Neural cell (in vitro differentiated cells): ENCODE measurements around the gene ANKRD13B. TPM values are rescaled to one million over a fixed set of nuclear protein-coding genes. Genes with fewer than 3 reads are reported as not detected.

Experiments
- H2AFZ ChIP-seq: fragments of 200-600, 300-800 bp; sonication (generic), shearing (Covaris generic); 2 replicates; pipeline ENCODE4 v1.6.0; 2014; ENCODE audit warnings: low read depth, mild to moderate bottlenecking, antibody characterized with exemption, low read length, moderate library complexity
- H3F3A ChIP-seq: fragments of 200-600 bp; shearing (Covaris generic); 2 replicates; pipeline ENCODE4 v1.6.1; 2016; ENCODE audit warnings: mild to moderate bottlenecking, moderate library complexity, mixed read lengths, antibody characterized with exemption, low read length; ENCODE audit not compliant: insufficient read depth, poor library complexity, severe bottlenecking
- H3K27ac ChIP-seq: fragments of 200-600, 300-800 bp; sonication (generic), shearing (Covaris generic); 2 replicates; pipeline ENCODE4 v1.5.1; 2014; ENCODE audit warnings: mild to moderate bottlenecking, low read length, moderate library complexity
- H3K27me3 ChIP-seq: fragments of 300-800, 200-600 bp; sonication (generic), shearing (Covaris generic); 2 replicates; pipeline ENCODE4 v1.6.0; 2014; ENCODE audit warnings: mild to moderate bottlenecking, low read depth, low read length, moderate library complexity; ENCODE audit not compliant: insufficient read depth
- H3K36me3 ChIP-seq: fragments of 300-800, 200-600 bp; sonication (generic), shearing (Covaris generic); 2 replicates; pipeline ENCODE4 v1.5.1; 2014; ENCODE audit warnings: mild to moderate bottlenecking, antibody characterized with exemption, low read length, moderate library complexity; ENCODE audit not compliant: insufficient read depth
- H3K4me2 ChIP-seq: fragments of 300-800, 200-600 bp; sonication (generic), shearing (Covaris generic); 2 replicates; pipeline ENCODE4 v1.6.0; 2014; ENCODE audit warnings: mild to moderate bottlenecking, low read length
- H3K4me3 ChIP-seq: fragments of 300-800, 200-600 bp; sonication (generic), shearing (Covaris generic); 2 replicates; pipeline ENCODE4 v1.5.1; 2014; ENCODE audit warnings: mild to moderate bottlenecking, low read length, moderate library complexity
- H3K79me2 ChIP-seq: fragments of 200-600 bp; shearing (Covaris generic); replicated peaks from 2 replicates; pipeline ENCODE4 v1.6.0; 2014; ENCODE audit warnings: mild to moderate bottlenecking, low read length, moderate library complexity; ENCODE audit not compliant: insufficient read depth
- H3K9ac ChIP-seq: fragments of 300-800, 200-600 bp; sonication (generic), shearing (Covaris generic); 2 replicates; pipeline ENCODE4 v1.6.1; 2016; ENCODE audit warnings: mild to moderate bottlenecking, low read length, mixed read lengths
- H3K9me2 ChIP-seq: fragments of 200-600 bp; shearing (Covaris generic); 2 replicates; pipeline ENCODE4 v1.6.1; 2016; ENCODE audit warnings: mild to moderate bottlenecking, low read length, mixed read lengths; ENCODE audit not compliant: insufficient read depth
- H3K9me3 ChIP-seq: fragments of 200-600, 300-800 bp; sonication (generic), shearing (Covaris generic); 2 replicates; pipeline ENCODE4 v1.6.1; 2016; ENCODE audit warnings: mild to moderate bottlenecking, mixed run types, low read length, moderate library complexity, mixed read lengths
- H4K20me1 ChIP-seq: fragments of 200-600 bp; shearing (Covaris generic); 2 replicates; pipeline ENCODE4 v1.6.1; 2016; ENCODE audit warnings: mild to moderate bottlenecking, mixed run types; ENCODE audit not compliant: insufficient read depth
- EP300 ChIP-seq: fragments of 450-650 bp; conservative IDR thresholded peaks from 2 replicates; pipeline ENCODE4 v1.6.1; 2014; ENCODE audit warnings: antibody characterized with exemption, mild to moderate bottlenecking, moderate library complexity; ENCODE audit not compliant: poor library complexity, severe bottlenecking
- EZH2 ChIP-seq: fragments of 200-600, 300-800 bp; shearing (Covaris generic), sonication (generic); IDR thresholded peaks from 2 replicates; pipeline ENCODE4 v1.6.1; 2014; ENCODE audit warnings: antibody characterized with exemption, low read length, borderline replicate concordance, mild to moderate bottlenecking; ENCODE audit not compliant: insufficient read depth, poor library complexity, severe bottlenecking
- MXI1 ChIP-seq: fragments of 450-650 bp; conservative IDR thresholded peaks from 2 replicates; pipeline ENCODE4 v1.6.1; 2014; ENCODE audit warnings: antibody characterized with exemption, mild to moderate bottlenecking; ENCODE audit not compliant: poor library complexity, severe bottlenecking
- POLR2AphosphoS5 ChIP-seq: IDR thresholded peaks from 2 replicates; pipeline ENCODE4 v1.6.1; 2012
- RAD21 ChIP-seq: fragments of 450-650 bp; conservative IDR thresholded peaks from 2 replicates; pipeline ENCODE4 v1.6.1; 2014; ENCODE audit warnings: antibody characterized with exemption, mild to moderate bottlenecking, moderate library complexity
- SMC3 ChIP-seq: fragments of 450-650 bp; conservative IDR thresholded peaks from 2 replicates; pipeline ENCODE4 v1.6.1; 2014; ENCODE audit warnings: antibody characterized with exemption, mild to moderate bottlenecking, moderate library complexity; ENCODE audit not compliant: poor library complexity
- TAF1 ChIP-seq: IDR thresholded peaks from 2 replicates; pipeline ENCODE4 v1.6.1; 2012; ENCODE audit warnings: low read depth
- polyA plus RNA-seq: library from polyadenylated mRNA; depleted of rRNA; stranded (reverse); fragments of >200 nt; gene quantifications from 2 replicates; pipeline ENCODE4 v1.2.3, GENCODE V29; 2014
- TF ChIP-seq, protein P1 (sequence below): fragments of 450-650 bp; IDR thresholded peaks from 2 replicates; pipeline ENCODE4 v1.5.1; 2014; ENCODE audit warnings: antibody characterized with exemption, mild to moderate bottlenecking, moderate library complexity; ENCODE audit not compliant: poor library complexity, severe bottlenecking
- TF ChIP-seq, protein P2 (sequence below): IDR thresholded peaks from 2 replicates; pipeline ENCODE4 v1.6.1; 2012; ENCODE audit warnings: borderline replicate concordance

ANKRD13B gene
- polyA plus RNA-seq, 1 donor from 2014 or later = 35.0 TPM

DNA sequence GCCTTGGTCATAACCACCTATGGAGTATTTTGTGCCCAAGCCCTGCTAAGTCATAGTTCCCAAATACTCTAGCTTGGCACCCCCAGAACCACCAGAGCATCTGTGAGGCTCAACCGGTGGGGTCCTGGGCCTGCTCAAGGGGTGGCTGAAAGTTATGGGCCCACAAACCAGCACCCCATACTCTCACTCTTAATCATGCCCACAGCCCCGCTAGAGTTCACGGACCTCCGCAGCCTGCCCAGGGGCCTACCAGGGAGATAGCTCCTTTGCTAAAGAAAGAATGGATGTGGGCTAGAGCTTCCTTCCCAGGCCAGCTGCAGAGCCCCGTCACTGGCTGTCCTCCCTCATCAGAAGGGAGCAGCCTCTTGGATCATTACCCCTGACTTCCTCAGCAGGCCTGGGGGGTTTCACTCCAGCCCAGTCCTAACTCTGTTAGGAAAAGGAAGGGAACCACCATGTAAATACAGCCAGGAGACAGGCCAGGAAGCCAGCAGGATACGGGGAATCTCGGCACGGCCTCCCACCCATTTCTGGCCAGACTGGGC is 4.8 kb upstream of the ANKRD13B start:
- peak overlapping the region; percentile 53 for H3K27ac ChIP-seq
- H3K9me2 ChIP-seq = no peaks in the 10 kb centered on the region
- peaks cover 31% of the 10 kb centered on the region for H3K79me2 ChIP-seq
- no peaks in the 10 kb centered on the region for H3K9me3 ChIP-seq
- H3K4me3 ChIP-seq = peak overlapping the region; percentile 97
- H3K27me3 ChIP-seq = no peaks in the 10 kb centered on the region
- peak overlapping the region; percentile 85 for H3K9ac ChIP-seq
- H3K36me3 ChIP-seq = no peaks in the 10 kb centered on the region
- H3K4me2 ChIP-seq = peak overlapping the region; percentile 58
- peaks cover 15% of the 10 kb centered on the region for H4K20me1 ChIP-seq
- peaks cover 2% of the 10 kb centered on the region for H3F3A ChIP-seq
- no peak overlapping the region for H2AFZ ChIP-seq
- TF ChIP-seq, protein P1, sequence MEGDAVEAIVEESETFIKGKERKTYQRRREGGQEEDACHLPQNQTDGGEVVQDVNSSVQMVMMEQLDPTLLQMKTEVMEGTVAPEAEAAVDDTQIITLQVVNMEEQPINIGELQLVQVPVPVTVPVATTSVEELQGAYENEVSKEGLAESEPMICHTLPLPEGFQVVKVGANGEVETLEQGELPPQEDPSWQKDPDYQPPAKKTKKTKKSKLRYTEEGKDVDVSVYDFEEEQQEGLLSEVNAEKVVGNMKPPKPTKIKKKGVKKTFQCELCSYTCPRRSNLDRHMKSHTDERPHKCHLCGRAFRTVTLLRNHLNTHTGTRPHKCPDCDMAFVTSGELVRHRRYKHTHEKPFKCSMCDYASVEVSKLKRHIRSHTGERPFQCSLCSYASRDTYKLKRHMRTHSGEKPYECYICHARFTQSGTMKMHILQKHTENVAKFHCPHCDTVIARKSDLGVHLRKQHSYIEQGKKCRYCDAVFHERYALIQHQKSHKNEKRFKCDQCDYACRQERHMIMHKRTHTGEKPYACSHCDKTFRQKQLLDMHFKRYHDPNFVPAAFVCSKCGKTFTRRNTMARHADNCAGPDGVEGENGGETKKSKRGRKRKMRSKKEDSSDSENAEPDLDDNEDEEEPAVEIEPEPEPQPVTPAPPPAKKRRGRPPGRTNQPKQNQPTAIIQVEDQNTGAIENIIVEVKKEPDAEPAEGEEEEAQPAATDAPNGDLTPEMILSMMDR = no peak
- TF ChIP-seq, protein P2, sequence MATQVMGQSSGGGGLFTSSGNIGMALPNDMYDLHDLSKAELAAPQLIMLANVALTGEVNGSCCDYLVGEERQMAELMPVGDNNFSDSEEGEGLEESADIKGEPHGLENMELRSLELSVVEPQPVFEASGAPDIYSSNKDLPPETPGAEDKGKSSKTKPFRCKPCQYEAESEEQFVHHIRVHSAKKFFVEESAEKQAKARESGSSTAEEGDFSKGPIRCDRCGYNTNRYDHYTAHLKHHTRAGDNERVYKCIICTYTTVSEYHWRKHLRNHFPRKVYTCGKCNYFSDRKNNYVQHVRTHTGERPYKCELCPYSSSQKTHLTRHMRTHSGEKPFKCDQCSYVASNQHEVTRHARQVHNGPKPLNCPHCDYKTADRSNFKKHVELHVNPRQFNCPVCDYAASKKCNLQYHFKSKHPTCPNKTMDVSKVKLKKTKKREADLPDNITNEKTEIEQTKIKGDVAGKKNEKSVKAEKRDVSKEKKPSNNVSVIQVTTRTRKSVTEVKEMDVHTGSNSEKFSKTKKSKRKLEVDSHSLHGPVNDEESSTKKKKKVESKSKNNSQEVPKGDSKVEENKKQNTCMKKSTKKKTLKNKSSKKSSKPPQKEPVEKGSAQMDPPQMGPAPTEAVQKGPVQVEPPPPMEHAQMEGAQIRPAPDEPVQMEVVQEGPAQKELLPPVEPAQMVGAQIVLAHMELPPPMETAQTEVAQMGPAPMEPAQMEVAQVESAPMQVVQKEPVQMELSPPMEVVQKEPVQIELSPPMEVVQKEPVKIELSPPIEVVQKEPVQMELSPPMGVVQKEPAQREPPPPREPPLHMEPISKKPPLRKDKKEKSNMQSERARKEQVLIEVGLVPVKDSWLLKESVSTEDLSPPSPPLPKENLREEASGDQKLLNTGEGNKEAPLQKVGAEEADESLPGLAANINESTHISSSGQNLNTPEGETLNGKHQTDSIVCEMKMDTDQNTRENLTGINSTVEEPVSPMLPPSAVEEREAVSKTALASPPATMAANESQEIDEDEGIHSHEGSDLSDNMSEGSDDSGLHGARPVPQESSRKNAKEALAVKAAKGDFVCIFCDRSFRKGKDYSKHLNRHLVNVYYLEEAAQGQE = no peak
- TF ChIP-seq SMC3 = no peak
- no peak for TF ChIP-seq RAD21
- TF ChIP-seq TAF1 = no peak
- no peak for TF ChIP-seq EP300
- no peak for TF ChIP-seq POLR2AphosphoS5
- no peak for TF ChIP-seq MXI1
- no peak for TF ChIP-seq EZH2

DNA sequence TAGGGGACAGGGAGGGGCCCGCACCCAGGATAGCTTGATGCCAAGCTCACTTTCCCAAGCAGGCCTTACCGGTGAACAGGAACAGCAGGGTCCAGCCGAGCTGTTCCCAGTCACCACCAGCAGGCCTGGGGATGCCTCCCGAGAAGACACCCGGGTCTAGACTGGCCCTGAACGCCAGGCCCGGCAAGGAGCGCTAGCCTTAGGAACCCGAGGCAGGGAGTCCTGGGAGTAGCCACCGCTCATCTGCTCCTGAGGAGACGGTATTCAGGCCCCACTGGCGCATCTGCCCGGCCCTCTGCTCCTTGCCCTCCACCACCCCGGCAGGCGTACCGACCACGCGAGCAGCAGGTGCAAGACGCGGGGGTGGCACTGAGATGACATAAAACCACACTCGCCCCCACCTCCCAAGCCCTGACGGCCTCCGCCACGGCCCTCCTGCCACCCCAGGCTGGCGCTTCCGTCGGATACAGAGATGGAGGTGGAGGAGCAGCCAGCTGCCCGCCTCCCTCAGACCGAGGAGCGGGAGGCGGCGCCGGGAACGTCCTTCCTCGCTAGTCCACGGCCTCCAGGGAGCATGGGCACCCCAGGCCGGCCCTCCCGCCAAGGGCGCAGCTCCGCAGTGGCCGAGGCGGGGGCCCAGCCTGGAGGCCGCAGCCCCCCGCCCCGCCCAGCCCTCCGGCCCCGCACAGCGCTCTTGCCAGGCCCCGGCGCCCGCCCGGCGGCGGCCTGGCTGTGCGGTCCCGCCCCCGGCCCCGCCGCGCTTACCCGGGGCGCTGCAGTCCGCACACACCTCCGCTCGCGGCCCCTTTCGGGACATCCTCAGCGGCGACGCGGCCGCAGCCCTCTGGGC is 4.1 kb upstream of the ANKRD13B start:
- peak overlapping the region; percentile 53 for H3K27ac ChIP-seq

More for the DNA sequence above, 4.1 kb upstream of the ANKRD13B start:
- Histone ChIP-seq H3K4me3 (peak overlapping the region; percentile 97), H4K20me1 (peaks cover 15% of the 10 kb centered on the region), H3K4me2 (peak overlapping the region; percentile 58), H2AFZ (no peak overlapping the region), H3K9ac (peak overlapping the region; percentile 85), H3F3A (peaks cover 2% of the 10 kb centered on the region), H3K9me2 (no peaks in the 10 kb centered on the region), H3K9me3 (no peaks in the 10 kb centered on the region), H3K36me3 (no peaks in the 10 kb centered on the region), H3K79me2 (peaks cover 34% of the 10 kb centered on the region), H3K27me3 (no peaks in the 10 kb centered on the region)
- TF ChIP-seq MXI1 (peak; percentile 37), SMC3 (peak; percentile 11)
- TF ChIP-seq, protein P2 = no peak
